Colonic mucosa (tissue), 4 donors: ENCODE data around the gene ASCC1. TPM values are rescaled to one million over a fixed set of nuclear protein-coding genes. Genes with fewer than 3 reads are reported as not detected.
"Not testable (repeated sequence)": the region's sequence is repeated elsewhere in the genome, so short reads cannot be mapped to it uniquely, and the experiment has no call there.

ENCODE experiments used
- DNase-seq: peaks from one replicate; pipeline ENCODE4 v3.0.0-alpha.2; 2020
- H3K27ac ChIP-seq: fragments of 200-600 bp; one replicate; pipeline ENCODE4 v1.8.0; 2021
- H3K27me3 ChIP-seq: fragments of 200-600 bp; one replicate; pipeline ENCODE4 v1.8.0; 2021
- H3K36me3 ChIP-seq: fragments of 200-600 bp; one replicate; pipeline ENCODE4 v1.8.0; 2021
- H3K4me1 ChIP-seq: fragments of 200-600 bp; one replicate; pipeline ENCODE4 v1.8.0; 2021; ENCODE audit warnings: mild to moderate bottlenecking
- H3K4me3 ChIP-seq: fragments of 200-600 bp; one replicate; pipeline ENCODE4 v1.8.0; 2021
- H3K9ac ChIP-seq, 2 donors: one replicate each; pipeline ENCODE4 v1.7.0; 2013; ENCODE audit warnings: control low read depth in 2 of 2, low read depth in 2 of 2, low read length in 2 of 2
- H3K9me3 ChIP-seq: fragments of 200-600 bp; one replicate; pipeline ENCODE4 v1.8.0; 2021
- intact Hi-C: fragments of 100-400 bp; cut with DNase I; formaldehyde crosslinking; loops from one replicate; pipeline ENCODE4 v1.14.1; 2022
- total RNA-seq, 2 donors: library from RNA; stranded (reverse); fragmentation: NEBNext Ultra II Directional in 1 of 2; extraction: Animal tissue kit (Norgen Biotek cat#: 25700) in 1 of 2; gene quantifications; one replicate each; pipeline ENCODE4 v1.2.1, GENCODE V29; 2021
- TF ChIP-seq, protein P1 (sequence below): fragments of 200-600 bp; IDR thresholded peaks from one replicate; pipeline ENCODE4 v1.8.0; 2022; ENCODE audit warnings: antibody characterized with exemption, mild to moderate bottlenecking
- donor health status: healthy.
- donor health status: DM: no; HTN: no; CAD: no.
- donor health status: DM: no; HTN: no; CAD: no.

Gene ASCC1
- total RNA-seq, 2 donors from 2014 or later, result 16.2 to 19.2 TPM

DNA sequence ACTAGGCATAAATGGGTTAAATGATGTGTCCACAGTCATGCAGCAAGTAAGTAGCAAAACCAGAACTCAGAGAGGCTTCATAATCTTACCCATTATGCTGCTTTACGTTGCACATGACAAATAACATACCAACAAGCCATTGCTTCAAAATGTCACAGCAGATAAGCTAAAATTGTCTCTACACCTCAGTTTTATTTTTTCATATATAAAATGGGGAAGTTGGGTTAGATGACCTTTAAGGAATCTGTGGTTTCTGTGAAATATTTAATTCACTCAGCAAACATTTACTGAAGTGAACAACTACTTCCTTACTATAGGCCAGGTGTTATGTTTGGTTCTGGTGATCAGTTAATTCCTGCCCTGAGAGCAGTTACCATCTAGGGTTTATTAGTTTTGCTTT lies 2.2 kb upstream of the ASCC1 start:
- Histone ChIP-seq H3K36me3 (no peaks in the 10 kb centered on the region), H3K4me3 (no peak overlapping the region), H3K27me3 (no peaks in the 10 kb centered on the region), H3K4me1 (peaks cover 11% of the 10 kb centered on the region), H3K27ac (peak overlapping the region; percentile 8), H3K9ac (peak overlapping the region in 1 of 2 donors; percentile 41), H3K9me3 (no peaks in the 10 kb centered on the region)
- DNase-seq, result no peak
- TF ChIP-seq, protein P1, sequence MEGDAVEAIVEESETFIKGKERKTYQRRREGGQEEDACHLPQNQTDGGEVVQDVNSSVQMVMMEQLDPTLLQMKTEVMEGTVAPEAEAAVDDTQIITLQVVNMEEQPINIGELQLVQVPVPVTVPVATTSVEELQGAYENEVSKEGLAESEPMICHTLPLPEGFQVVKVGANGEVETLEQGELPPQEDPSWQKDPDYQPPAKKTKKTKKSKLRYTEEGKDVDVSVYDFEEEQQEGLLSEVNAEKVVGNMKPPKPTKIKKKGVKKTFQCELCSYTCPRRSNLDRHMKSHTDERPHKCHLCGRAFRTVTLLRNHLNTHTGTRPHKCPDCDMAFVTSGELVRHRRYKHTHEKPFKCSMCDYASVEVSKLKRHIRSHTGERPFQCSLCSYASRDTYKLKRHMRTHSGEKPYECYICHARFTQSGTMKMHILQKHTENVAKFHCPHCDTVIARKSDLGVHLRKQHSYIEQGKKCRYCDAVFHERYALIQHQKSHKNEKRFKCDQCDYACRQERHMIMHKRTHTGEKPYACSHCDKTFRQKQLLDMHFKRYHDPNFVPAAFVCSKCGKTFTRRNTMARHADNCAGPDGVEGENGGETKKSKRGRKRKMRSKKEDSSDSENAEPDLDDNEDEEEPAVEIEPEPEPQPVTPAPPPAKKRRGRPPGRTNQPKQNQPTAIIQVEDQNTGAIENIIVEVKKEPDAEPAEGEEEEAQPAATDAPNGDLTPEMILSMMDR, result no peak
- intact Hi-C loops, result no loop called here

DNA sequence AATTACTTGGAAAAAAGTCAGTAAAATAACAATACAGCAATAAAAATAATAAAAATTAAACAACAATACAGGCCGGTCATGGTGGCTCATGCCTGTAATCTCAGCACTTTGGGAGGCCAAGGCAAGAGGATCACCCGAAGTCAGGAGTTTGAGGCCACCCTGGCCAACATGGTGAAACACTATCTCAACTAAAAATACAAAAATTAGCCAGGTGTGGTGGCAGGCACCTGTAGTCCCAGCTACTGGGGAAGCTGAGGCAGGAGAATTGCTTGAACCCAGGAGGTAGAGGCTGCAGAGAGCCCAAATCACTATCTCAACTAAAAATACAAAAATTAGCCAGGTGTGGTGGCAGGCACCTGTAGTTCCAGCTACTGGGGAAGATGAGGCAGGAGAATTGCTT lies 4.2 kb downstream of the ASCC1 start:
- H3K4me1 ChIP-seq, H3K4me3 ChIP-seq, DNase-seq, intact Hi-C loops, H3K36me3 ChIP-seq, H3K9me3 ChIP-seq, H3K27ac ChIP-seq, H3K27me3 ChIP-seq, H3K9ac ChIP-seq: not testable (repeated sequence)

DNA sequence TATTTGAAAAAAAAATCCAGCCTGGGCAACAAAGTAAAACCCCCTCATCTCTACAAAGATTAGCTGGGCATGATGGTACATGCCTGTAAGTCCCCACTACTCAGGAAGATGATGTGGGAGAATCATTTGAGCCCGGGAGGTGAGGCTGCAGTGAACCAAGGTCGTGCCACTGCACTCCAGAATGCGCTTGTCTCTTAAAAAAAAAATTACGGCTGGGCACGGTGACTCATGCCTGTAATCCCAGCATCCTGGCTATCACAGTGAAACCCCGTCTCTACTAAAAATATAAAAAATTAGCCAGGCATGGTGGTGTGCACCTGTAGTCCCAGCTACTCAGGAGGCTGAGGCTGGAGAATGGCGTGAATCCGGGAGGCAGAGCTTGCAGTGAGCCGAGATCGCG lies 4.7 kb downstream of the ASCC1 start:
- DNase-seq, H3K9ac ChIP-seq, H3K27me3 ChIP-seq, H3K9me3 ChIP-seq, intact Hi-C loops, H3K4me3 ChIP-seq, H3K4me1 ChIP-seq, H3K27ac ChIP-seq, H3K36me3 ChIP-seq: not testable (repeated sequence)

DNA sequence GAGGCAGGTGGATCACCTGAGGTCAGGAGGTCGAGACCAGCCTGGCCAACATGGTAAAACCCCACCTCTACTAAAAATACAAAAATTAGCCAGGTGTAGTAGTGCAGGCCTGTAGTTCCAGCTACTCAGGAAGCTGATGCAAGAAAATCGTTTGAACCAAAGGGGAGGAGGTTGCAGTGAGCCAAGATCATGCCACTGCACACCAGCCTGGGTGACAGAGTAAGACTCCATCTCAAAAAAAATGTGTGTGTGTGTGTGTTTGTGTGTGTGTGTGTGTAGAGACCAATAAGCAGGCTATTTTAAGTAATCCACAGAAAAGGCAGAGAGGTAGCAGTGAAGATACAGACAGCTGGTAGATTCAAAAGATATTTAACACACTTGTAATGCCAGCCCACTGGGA lies 7.5 kb downstream of the ASCC1 start:
- H3K9me3 ChIP-seq, H3K27me3 ChIP-seq, H3K9ac ChIP-seq, DNase-seq, H3K4me1 ChIP-seq, H3K36me3 ChIP-seq, H3K27ac ChIP-seq, H3K4me3 ChIP-seq, intact Hi-C loops: not testable (repeated sequence)

DNA sequence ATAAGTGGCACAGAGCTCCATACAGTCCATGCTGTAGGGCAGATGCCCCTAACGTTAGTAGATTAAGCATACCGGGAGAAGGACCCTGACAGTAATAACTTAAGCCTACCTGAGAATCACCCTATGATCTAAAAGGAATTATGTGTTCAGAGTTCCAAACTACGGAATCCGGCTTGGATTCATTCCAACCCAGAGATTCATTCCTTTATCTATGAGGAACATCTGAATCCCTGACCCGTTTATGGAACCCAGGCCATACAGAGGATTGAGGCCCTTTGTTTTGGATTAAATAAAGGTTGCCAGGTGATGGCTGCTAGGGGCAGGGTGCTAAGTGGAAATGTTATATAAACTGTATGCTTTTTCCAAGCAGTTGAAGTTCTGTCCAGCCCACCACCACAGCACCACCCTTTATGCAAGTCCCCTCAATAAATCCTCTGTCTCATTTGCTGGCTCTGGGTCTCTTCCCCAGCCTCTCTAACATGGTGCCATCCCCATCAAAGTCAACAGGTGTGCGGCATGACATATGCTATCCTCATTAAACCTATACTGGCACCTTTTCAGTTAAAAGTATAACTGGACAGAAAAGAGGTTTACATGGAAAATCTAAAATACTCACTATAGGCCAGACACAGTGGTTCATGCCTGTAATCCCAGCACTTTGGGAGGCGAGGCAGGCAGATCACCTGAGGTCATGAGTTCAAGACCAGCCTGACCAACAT lies 9.4 kb downstream of the ASCC1 start:
- TF ChIP-seq, protein P1, result no peak
- no peaks in the 10 kb centered on the region for H3K4me1 ChIP-seq
- no peak for DNase-seq
- no peaks in the 10 kb centered on the region for H3K9me3 ChIP-seq
- intact Hi-C loops, result no loop called here
- no peak overlapping the region for H3K27ac ChIP-seq
- H3K27me3 ChIP-seq, result no peaks in the 10 kb centered on the region
- no peaks in the 10 kb centered on the region for H3K36me3 ChIP-seq
- no peak overlapping the region for H3K9ac ChIP-seq
- no peak overlapping the region for H3K4me3 ChIP-seq

DNA sequence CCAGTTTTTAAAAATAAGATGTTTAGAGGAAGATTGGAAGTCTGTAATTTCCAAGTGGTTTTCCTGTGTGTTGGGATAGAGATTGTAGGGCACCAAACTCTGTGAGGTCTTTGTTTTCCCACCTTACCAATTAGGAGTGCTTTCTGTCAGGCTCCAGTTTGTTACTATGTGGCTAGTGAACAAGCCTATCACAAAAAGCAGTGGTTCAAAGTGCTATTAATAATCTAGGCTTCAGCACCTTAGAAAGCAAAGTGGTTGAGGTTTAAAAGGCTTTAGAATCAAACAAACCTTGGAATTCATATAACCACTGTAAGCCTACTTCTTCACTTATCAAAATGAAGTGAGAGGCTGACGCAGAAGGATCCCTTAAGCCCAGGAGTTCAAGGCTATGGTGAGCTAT lies 11.4 kb downstream of the ASCC1 start:
- no peak overlapping the region for H3K9ac ChIP-seq
- no peaks in the 10 kb centered on the region for H3K36me3 ChIP-seq
- DNase-seq, result no peak
- H3K27me3 ChIP-seq, result no peaks in the 10 kb centered on the region
- H3K9me3 ChIP-seq, result no peaks in the 10 kb centered on the region
- TF ChIP-seq, protein P1, result no peak
- no peaks in the 10 kb centered on the region for H3K4me1 ChIP-seq
- H3K27ac ChIP-seq, result no peak overlapping the region
- H3K4me3 ChIP-seq, result no peak overlapping the region
- intact Hi-C loops, result no loop called here

DNA sequence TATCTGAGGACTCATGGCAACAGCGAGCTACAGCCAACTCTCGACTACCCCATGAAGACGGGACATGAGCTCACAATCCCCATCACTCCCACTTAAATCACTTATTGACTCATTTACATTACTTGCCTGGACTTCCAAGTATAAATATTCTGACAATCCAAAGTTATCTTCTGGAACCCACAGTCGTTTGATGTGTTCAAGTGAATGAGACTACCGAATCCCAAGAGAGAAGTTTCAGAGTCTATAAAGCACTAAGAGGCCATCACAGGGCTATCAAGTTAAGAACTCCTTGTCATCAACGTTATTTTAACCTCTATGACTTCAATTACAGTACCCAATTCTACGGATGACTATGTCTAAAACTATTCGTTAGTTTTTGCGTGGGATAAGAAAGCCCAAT lies 11.8 kb downstream of the ASCC1 start:
- Histone ChIP-seq H3K4me3 (no peak overlapping the region), H3K4me1 (no peaks in the 10 kb centered on the region), H3K9ac (no peak overlapping the region), H3K9me3 (no peaks in the 10 kb centered on the region), H3K27ac (no peak overlapping the region), H3K27me3 (no peaks in the 10 kb centered on the region), H3K36me3 (no peaks in the 10 kb centered on the region)
- no peak for DNase-seq
- TF ChIP-seq, protein P1, result no peak
- intact Hi-C loops, result no loop called here
